HPDE6-E6E7 (cell line): ENCODE data around the gene IL2RA.
"Not testable (repeated sequence)": the region's sequence is repeated elsewhere in the genome, so short reads cannot be mapped to it uniquely, and the experiment has no call there.

Experiments used
- DNase-seq: peaks from one replicate; pipeline ENCODE4 v3.0.0; 2011; ENCODE audit warnings: missing footprints; ENCODE audit errors: extremely low spot score

The IL2RA gene

DNA sequence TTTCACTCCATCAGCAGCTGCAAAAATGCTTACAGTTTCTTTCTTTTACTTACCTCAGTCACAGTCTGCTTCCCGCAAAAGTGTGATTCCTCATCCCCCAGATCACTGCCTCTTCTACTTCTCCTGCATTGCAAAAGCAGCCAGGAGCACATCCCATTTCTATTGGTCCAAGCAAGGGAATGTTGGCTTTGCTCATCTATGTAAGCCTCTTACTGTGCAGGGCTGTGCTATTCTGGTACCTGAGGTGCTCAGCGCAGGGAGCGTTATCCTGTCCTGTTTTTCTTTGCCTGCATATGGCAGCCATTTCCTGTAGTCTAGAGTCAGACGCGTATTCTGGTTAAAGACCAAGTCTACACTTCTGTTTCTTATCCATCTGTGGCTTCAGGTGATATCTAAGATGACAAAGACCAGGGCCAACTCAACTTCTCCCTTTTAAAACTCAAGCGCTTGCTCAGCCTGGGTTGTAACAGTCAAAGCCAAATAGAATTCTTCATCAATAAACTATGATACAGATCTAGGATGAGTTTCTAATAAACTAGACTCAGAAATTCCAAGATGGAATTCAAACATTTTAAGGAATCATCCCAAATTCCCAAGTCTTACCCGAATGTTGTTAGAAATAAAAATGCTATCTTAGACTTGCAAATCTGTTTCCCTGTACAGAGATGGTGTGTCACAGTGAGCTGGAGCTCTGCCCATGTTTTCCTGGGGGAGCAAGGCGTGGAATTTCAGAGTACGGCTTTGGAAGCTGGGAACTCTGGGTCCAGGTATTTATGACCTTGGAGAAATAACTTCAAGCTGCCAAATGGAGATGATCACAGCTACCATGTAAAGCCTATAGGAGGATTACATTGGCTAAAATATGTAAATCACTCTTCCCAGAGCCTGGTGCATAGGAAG, 20.6 kb upstream of the IL2RA start:
- no peak for DNase-seq

DNA sequence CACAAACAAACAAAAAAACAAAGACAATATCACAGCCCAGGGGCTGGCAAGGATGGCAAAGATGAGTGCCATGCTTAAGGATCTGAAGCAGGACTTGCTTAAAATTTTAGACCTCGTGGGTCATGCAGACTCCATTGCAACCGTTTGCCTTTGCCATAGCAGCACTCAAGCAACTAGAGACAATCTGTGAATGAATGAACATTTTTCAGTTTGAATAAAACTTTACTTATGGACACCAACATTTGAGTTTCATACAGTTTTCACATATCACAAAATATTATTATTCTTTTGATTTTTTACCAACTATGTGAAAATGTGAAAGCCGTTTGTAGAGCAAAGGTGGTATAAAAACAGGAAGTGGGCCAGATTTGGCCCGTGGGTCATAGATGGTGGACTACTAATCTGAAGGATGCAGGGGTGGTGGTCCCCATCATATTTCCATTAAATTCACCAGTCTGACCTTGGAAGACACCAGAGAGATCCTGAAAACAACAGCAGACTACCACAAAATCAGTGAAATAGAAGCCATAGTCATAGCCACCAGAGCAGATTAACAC, 18.3 kb upstream of the IL2RA start:
- no peak for DNase-seq

DNA sequence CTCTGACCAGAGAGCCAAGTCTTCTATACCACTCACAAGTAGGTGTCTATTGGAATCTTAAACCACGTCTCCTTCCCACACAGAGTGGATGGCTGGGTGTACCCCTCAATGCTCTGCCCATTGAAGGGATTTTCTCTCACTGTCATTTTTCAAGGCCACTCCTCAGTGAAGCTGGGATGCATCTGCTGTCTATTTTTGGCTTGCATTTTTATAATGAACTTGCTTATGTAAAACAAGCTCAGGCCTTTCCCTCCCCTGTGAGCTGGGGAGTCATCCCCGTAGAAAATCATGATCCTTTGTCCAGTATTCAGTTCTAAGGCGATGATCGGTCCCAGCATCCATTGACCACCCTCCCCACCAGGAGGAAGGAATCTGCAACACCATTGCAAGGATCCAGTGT, 16.9 kb upstream of the IL2RA start:
- no peak for DNase-seq

DNA sequence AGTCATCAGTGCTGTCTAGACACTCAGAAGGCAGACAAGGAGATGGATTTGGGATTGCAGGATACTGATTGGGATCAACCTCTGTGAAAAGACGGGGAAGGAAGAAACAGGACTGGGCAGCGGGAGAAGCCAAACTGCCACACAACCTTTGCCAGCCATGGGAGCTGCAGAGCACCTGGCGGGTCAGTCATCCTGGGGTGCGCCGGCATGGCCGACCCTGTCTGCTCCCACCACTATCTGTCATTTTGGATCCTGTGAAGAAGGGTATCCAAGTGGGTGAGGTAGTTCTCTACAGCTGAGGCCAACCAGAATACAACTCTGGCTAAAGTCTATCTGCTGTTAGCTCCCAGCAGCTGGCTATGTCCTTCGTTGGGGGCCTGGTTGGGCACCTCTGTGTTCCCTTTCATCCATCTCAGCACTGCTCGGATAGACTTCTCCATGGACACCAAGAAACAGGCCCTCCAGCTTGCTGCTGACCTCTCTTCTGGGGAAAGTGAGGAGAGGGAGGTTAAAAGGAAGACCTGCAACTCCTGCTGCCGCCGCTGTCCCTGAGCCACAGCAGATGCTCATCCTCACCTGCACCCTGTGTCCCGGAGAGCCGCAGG, 15.0 kb upstream of the IL2RA start:
- DNase-seq: no peak

DNA sequence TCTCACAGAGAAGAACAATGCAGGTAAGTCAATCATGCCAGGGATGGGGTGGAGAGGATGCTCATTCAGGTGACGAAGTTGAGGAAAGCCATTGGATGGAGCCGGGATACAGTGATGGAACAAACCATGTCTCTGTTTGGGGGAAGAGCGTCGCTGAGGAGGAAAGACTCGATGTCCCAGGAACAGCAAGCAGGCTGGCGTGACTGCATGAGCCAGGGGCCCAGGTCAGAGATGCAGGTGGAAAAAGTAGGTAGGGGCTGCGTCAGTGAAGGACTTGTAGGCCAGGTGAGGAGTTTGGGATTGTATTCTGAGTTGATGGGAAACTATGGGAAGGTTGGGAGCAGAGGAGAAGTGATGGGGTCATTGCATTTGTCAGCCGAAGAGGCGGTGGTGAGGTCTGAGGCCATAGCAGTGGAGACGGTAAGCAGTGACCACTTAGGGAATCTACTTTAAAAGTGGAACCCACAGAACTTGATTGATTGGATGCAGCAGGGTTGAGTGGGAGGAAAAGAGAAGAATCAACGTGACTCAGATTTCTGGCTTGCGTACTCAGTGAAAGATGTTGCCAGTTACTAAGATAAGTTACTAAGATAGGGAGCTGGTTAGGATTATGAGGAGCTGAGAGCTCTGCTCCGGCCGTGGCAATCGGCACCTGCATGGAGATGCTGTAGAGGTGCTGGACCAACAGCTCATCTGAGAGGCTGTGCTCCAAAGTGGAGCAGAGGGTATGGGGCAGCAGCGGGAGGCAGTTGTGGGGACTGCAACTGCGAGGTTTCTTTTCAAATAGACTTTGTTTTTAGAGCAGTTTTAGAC, 12.5 kb upstream of the IL2RA start:
- DNase-seq: no peak

DNA sequence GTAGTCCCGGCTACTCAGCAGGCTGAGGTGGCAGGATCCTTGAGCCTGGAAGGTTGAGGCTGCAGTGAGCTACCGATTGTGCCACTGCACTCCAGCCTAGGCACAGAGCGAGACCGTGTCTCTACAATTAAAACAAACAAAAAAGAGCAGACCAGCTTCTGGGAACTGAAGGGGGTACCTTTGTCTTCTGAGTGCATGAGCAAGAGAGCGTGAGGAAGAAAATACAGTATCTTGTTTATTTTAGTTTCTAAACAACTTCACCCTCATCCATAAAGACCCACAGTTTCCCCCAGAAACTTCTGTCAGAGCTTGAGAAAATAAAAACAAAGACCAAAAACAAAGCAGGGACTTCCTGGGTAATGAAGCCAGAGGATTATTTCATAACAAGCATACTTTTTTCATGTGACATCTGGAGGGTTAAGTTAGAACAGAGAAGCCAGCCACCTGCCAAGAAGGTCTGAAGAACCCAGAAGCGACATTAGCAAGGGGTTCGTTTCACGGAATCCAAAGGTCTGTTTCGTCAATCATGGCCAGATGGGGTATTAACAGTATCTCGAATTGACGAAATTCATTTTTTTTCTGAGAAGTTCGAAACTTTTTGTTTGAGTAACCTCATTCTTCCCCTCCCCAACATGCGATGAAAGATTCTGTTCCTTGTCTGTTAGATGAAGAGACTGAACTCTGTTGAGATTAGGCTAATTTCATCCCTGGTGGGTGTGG, 10.2 kb upstream of the IL2RA start:
- no peak for DNase-seq

DNA sequence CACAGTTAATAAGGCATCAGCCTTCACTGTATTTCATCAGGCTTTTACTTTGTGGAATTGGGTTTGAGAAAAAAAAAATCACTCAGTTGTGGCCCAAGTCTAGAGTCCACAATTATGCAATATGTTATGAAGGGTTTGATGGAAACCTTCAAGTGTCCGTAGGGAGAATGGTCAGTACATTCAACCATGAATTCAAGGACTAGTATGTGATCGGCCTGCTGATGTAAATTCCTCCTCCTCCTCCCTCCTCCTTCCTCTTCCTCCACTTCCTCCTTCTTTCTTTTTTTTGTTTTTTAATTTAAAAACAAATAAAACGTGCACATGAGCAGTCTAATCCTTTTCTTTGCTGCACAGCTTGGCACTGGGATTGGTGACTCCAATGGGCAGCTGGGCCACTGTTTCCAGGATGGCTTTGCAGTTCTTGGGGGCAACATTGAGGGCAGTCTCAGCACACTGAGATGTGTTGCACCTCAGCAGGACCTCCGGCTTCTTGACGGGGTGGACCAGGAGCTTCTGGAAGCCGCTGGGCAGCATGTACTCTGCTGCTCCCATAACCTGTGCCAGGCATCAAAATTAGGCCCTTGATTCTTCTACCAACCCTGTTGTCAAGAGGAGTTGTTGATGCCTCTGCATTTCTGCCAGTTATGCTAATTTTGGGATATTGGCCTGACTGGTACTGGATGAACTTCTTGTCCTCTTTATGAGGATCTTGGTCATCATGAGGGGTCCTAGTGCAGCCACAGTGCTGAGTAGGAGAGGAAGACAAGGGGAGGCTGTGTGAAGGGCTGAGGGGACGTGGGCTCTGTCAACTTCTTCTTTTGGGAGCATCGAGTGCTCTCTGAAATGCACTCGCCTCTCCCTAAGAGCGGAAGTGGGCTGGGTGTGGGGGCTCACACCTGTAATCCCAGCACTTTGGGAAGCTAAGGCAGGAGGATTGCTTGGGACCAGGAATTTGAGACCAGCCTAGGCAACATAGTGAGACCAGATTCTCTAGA, 9.3 kb upstream of the IL2RA start:
- no peak for DNase-seq

DNA sequence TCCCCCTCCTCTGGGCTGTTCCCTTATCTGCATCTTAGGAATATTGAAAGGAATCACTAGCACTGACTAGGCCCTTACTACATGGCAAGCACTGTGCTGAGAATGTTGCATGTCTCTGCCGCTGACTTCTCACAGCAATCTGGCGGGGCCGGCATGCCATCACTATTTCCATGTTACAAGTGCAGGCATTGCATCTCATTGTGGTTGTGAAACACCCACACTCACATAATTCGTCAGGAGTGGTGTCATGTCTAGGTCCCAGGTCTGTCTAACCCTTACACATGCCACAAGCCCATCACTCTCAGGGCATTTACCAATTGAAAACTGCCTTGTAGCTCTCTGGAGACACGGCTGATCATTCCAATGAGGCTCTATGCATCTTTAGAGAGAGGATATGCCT, 8.5 kb upstream of the IL2RA start:
- no peak for DNase-seq

DNA sequence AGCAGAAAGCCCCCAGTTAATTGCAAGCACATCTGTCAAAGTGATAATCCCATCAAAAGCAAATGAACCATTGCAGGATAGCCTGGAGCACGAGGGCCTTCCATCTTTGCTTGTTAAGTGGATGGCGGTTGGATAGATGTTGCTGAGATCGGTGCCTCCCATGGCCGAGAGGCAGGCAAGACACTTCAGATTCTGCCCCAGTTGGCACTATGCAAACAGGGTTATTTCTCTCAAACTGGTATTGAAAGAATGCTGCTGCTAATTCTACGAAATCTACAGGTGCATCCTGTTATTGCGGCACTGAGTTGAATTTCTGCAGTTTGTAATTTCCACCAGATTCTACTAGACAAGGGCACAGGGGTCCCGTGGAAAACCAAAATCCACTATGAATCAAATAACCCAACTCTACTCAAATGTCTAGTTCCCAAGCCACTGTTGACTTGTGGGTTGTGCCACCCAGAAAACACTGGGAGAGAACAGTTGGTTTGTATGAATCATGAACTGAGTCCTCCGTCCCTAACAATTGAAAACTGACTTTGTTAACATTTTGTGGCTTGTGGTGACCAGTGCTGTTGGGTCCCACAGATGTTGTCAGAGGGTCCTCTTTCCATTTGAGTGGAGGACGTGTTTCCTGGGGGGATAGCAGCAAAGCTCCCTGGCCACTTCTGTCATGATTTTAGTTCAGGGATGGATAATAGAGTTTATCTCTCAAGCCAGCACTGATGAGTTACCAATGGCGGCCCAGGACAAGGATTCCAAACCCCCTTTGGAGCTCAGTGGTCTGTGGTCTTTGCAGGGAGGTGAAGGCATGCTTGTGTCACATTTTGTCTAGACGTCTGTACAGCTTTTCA, 7.1 kb upstream of the IL2RA start:
- no peak for DNase-seq

DNA sequence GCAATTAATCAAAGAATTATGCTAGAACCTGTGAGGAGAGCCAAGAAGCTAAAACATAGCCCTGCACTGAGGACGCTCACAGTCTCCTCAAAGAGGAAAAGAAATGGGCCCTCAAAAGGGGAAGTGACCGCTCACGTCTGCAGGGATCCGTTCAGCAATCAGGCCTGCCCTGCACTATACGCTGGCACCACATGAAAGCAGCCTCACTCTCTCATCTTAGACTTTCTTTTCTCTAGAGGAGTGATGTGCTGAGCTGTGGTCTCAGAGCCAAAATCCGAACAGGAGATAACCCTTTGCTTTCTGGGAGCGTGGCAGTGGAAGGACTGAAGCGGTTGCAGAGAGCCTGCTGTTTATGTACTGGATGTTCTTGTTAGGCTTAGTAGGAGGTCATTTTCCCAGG, 6.3 kb upstream of the IL2RA start:
- no peak for DNase-seq

DNA sequence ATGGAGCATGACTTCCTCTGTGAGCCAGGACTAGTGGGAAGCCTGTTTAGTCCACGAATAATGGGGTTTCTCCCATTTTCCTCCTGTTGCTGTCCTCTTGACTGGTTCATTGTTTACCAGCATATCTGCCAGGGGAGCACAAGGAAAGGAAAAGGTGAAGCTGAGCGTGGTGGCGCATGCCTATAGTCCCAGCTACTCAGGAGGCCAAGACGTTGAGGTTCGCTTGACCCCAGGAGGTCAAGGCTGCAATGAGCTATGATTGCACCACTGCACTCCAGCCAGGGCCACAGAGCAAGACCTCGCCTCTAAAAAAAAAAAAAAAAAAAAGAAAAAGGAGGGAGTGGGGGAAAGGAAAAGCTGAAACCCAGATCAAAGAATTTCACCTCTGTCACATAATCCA, 5.8 kb upstream of the IL2RA start:
- no peak for DNase-seq

DNA sequence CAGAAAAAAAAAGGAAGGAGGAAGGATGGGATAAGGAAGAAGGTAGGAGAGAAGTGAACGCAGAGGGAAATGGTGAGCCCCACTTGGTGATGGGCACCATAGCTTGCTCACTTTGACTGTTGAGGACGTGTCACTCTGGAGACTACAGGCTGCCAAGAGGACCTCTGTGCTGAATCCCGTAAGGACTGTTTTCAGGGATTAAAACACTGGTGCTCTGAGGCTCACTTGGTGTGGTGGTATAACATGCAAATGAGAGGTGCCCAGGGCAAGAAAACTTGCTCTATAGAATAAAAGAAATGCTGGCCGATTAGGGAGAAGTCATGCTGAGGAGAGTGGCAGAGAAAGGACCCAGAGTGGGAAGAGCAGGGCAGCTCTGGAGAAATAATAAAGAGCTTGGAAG, 5.3 kb upstream of the IL2RA start:
- DNase-seq: no peak

DNA sequence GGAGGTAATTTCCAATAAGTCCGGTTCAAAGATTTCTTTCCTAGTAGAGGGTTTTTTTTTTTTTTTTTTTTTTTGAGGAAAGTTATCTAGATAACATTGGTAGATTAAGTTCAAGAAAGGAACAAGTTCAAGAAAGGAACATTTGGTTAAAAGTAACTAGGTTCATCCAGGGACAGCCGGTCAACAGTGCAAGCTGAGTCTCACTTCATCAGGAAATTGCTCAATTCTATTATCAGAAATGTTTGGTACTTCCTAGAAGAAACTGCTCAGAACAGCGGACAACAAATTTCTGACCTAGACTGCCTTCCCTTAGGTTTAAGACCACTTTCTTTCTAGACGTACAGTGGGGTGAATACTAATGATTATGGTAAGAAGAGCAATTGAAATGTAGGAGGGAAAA, 3.7 kb upstream of the IL2RA start:
- no peak for DNase-seq

DNA sequence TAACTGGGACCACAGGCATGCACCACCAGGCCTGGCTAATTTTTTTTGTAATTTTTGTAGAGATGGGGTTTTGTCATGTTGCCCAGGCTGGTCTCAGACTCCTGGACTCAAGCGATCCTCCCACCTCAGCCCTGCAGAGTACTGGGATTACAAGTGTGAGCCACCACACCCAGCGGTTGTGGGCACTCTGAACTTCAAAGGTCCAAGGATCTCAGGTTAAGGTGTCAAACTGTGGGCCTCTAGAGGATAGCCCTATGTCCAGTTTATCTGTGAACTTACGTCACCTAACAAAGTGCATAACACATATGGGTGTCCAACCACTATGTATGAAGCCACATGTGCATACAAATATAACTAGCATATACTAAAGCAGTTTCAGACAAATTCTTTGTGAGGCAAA, 3.2 kb upstream of the IL2RA start:
- no peak for DNase-seq

DNA sequence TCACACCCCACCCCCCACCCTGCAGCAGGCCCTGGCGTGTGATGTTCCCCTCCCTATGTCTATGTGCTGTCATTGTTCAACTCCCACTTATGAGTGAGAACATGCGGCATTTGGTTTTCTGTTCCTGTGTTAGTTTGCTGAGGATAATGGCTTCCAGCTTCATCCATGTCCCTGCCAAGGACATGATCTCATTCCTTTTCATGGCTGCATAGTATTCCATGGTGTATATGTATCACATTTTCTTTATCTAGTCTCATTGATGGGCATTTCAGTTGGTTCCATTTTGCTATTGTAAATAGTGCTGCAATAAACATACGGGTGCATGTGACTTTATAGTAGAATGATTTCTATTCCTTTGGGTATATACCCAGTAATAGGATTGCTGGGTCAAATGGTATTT, 2.6 kb upstream of the IL2RA start:
- not testable (repeated sequence) for DNase-seq

DNA sequence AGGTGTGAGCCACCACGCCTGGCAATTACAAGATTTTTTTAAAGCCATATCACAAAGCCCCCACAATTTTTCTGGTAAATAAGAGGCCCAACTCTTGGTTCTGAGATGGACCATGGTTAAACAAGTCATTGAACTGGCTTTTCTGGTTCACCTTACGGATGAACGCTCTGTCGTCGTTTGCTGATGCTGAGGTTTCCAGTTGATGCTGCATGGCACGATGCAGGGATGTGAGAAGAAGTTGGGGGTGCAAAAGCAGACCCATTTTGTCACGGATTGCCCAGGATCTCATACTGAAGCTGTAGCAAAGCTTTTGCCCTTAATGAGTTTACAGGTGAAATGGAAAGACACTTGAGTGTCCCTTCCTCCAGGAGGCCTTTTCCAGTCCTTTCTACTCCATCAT, 2.0 kb upstream of the IL2RA start:
- DNase-seq: no peak

DNA sequence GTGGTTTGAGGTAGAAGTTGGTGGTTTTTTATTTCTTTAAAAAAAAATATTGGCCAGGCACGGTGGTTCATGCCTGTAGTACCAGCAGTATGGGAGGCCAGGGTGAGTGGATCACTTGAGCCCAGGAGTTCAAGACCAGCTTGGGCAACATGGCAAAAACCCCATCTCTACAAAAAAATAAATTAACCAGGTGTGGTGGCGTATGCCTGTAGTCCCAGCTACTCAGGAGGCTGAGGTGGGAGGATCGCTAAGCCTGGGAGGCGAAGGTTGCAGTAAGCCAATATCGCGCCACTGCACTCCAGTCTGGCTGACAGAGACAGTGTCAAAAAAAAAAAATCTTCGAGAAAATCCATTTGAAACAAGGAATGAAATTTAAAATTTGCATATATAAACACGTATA, 1.1 kb downstream of the IL2RA start:
- DNase-seq: no peak

DNA sequence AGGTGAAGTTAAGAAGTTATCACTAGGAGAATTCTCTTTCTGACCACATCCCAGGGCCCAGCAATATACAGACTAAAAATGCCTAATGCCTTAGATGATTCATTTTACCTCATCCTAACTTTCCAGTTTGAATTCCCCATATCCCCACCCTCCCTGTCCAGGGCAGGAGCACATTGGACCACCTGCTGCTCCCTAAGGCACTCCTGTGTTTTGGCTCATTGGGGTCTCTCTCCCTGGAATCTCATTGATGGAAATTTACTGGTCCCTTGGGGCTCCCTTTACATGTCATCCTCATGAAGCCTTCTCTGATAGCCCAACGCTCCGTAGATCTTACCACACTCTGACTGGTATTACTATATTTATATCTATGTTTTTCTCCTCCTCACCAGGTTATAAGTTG, 2.7 kb downstream of the IL2RA start:
- DNase-seq: no peak

DNA sequence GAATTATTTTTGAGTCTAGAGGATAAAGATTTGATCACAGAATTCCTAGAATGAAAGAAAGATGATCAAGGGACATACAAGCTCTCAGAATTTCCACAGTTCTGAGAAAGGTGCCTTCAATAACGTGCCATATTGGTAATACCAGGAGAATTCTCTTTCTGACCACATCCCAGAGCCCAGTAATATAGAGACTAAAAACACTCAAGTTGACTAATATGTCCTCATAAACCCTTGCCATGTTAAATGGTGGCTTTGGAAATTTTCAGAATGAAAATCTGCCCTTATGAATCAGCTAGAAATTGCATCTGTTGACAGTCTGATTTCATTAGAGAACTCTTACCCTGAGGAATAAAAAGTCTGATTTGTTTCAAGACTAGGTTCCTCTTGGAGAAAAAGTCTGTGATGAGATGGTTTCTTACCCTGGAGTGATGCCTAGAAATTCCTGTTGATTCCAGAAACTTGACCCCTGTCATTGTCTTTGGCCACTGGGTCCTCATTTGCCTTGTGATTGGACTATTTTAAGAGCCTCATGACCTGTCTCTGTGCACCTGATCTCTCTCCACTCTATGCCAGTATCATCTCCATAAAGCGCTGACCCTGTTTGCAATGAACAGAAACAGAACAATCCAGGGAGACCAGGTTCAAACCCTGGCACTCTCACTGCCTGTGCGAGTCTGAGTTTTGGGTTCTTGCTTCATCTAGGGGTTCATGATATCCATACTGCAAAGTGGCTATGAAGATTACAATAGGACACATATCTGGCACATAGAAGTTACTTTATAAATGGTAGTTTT, 3.3 kb downstream of the IL2RA start:
- DNase-seq: no peak
